SK-N-SH treated with all-trans-retinoic acid at 6 μM for 48 hours (cell line): Measurements from ENCODE around the gene DDX52.

Experiments
- BACH2 ChIP-seq: fragments of 250-450 bp; sonication (Bioruptor Pico); IDR thresholded peaks from 2 replicates; pipeline ENCODE4 v1.9.0; 2021; ENCODE audit warnings: mild to moderate bottlenecking, borderline replicate concordance
- CREB5 ChIP-seq: fragments of 250-450 bp; sonication (Bioruptor Pico); IDR thresholded peaks from 2 replicates; pipeline ENCODE4 v1.5.1; 2020; ENCODE audit warnings: low read depth, mild to moderate bottlenecking, moderate library complexity
- TCF4 ChIP-seq: fragments of 250-450 bp; sonication (Bioruptor Pico); IDR thresholded peaks from 2 replicates; pipeline ENCODE4 v1.8.0; 2021; ENCODE audit warnings: mild to moderate bottlenecking, moderate library complexity, borderline replicate concordance
- ZC3H10 ChIP-seq: fragments of 250-450 bp; sonication (Bioruptor Pico); IDR thresholded peaks from 2 replicates; pipeline ENCODE4 v1.5.1; 2021; ENCODE audit warnings: mild to moderate bottlenecking, moderate library complexity
- ZFP3 ChIP-seq: fragments of 250-450 bp; sonication (Bioruptor Pico); IDR thresholded peaks from 2 replicates; pipeline ENCODE4 v1.5.0; 2020; ENCODE audit warnings: mild to moderate bottlenecking, moderate library complexity
- ZFP30 ChIP-seq: fragments of 450-650 bp; formaldehyde crosslinking; IDR thresholded peaks from 2 replicates; pipeline ENCODE4 v1.5.0; 2022; ENCODE audit warnings: mild to moderate bottlenecking, moderate library complexity
- ZNF70 ChIP-seq: fragments of 450-650 bp; formaldehyde crosslinking; IDR thresholded peaks from 2 replicates; pipeline ENCODE4 v1.5.0; 2020; ENCODE audit warnings: mild to moderate bottlenecking, moderate library complexity
- TF ChIP-seq, protein P1 (sequence below): fragments of 250-450 bp; sonication (Bioruptor Pico); IDR thresholded peaks from 2 replicates; pipeline ENCODE4 v1.8.0; 2020; ENCODE audit warnings: mild to moderate bottlenecking, moderate library complexity, borderline replicate concordance

- TF ChIP-seq ZFP30 (CRISPR knock-in tag) (no peak), ZC3H10 (CRISPR knock-in tag) (no peak), CREB5 (no peak), ZNF70 (CRISPR knock-in tag) (no peak), BACH2 (CRISPR knock-in tag) (no peak), ZFP3 (CRISPR knock-in tag) (no peak), TCF4 (CRISPR knock-in tag) (no peak)
- TF ChIP-seq, protein P1, sequence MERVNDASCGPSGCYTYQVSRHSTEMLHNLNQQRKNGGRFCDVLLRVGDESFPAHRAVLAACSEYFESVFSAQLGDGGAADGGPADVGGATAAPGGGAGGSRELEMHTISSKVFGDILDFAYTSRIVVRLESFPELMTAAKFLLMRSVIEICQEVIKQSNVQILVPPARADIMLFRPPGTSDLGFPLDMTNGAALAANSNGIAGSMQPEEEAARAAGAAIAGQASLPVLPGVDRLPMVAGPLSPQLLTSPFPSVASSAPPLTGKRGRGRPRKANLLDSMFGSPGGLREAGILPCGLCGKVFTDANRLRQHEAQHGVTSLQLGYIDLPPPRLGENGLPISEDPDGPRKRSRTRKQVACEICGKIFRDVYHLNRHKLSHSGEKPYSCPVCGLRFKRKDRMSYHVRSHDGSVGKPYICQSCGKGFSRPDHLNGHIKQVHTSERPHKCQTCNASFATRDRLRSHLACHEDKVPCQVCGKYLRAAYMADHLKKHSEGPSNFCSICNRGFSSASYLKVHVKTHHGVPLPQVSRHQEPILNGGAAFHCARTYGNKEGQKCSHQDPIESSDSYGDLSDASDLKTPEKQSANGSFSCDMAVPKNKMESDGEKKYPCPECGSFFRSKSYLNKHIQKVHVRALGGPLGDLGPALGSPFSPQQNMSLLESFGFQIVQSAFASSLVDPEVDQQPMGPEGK (CRISPR knock-in tag) = no peak
Measured at GRCh38 chr17:37664214-37664613, 21.0 kb upstream of the DDX52 start.
